SU-DHL-6 (cell line): ENCODE results near the gene CABCOCO1.

ENCODE experiments used
- H2AFZ ChIP-seq: fragments of 200-600 bp; sonication (generic); 2 replicates; pipeline ENCODE4 v1.6.1; 2014; ENCODE audit warnings: low read depth, mild to moderate bottlenecking, moderate library complexity, mixed read lengths, antibody characterized with exemption, low read length; ENCODE audit not compliant: severe bottlenecking
- H3F3A ChIP-seq: fragments of 200-600 bp; shearing (Covaris generic); 2 replicates; pipeline ENCODE4 v1.6.0; 2016; ENCODE audit warnings: antibody characterized with exemption, mild to moderate bottlenecking; ENCODE audit not compliant: insufficient read depth
- H3K27ac ChIP-seq: fragments of 200-600 bp; sonication (generic); 2 replicates; pipeline ENCODE4 v1.5.1; 2016; ENCODE audit warnings: low read depth, mild to moderate bottlenecking, low read length, moderate library complexity, mixed read lengths
- H3K27me3 ChIP-seq: fragments of 200-600 bp; sonication (generic), shearing (Covaris generic); 2 replicates; pipeline ENCODE4 v1.6.0; 2014; ENCODE audit warnings: mild to moderate bottlenecking, low read length
- H3K36me3 ChIP-seq: fragments of 200-600 bp; sonication (generic); 2 replicates; pipeline ENCODE4 v1.6.1; 2014; ENCODE audit warnings: mild to moderate bottlenecking, low read length, mixed read lengths
- H3K4me2 ChIP-seq: fragments of 300-600, 200-600 bp; shearing (Covaris generic), sonication (generic); 2 replicates; pipeline ENCODE4 v1.6.0; 2014; ENCODE audit warnings: low read length, low read depth, mild to moderate bottlenecking; ENCODE audit not compliant: poor library complexity, severe bottlenecking
- H3K4me3 ChIP-seq: fragments of 200-600 bp; sonication (generic); 2 replicates; pipeline ENCODE4 v1.5.1; 2014; ENCODE audit warnings: antibody characterized with exemption, low read length, mild to moderate bottlenecking, mixed read lengths; ENCODE audit not compliant: insufficient read depth, poor library complexity, severe bottlenecking
- H3K79me2 ChIP-seq: fragments of 200-600 bp; sonication (generic); 2 replicates; pipeline ENCODE4 v1.6.1; 2014; ENCODE audit warnings: mild to moderate bottlenecking, low read length, moderate library complexity; ENCODE audit not compliant: insufficient read depth
- H3K9ac ChIP-seq: fragments of 200-600 bp; sonication (generic); 2 replicates; pipeline ENCODE4 v1.7.0; 2014; ENCODE audit warnings: mild to moderate bottlenecking, low read length
- H3K9me2 ChIP-seq: fragments of 200-600 bp; sonication (generic); replicated peaks from 2 replicates; pipeline ENCODE4 v1.6.1; 2014; ENCODE audit warnings: low read length; ENCODE audit not compliant: insufficient read depth
- H3K9me3 ChIP-seq: fragments of 200-600 bp; sonication (generic); 2 replicates; pipeline ENCODE4 v1.6.1; 2014; ENCODE audit warnings: low read length, mixed read lengths; ENCODE audit not compliant: insufficient read depth
- H4K20me1 ChIP-seq: fragments of 200-600 bp; sonication (generic); 2 replicates; pipeline ENCODE4 v1.6.1; 2014; ENCODE audit warnings: low read depth, mild to moderate bottlenecking, antibody characterized with exemption, low read length, moderate library complexity, mixed read lengths
- EZH2phosphoT487 ChIP-seq: fragments of 200-600 bp; sonication (generic), shearing (Covaris generic); conservative IDR thresholded peaks from 2 replicates; pipeline ENCODE4 v1.6.1; 2018; ENCODE audit warnings: mild to moderate bottlenecking, antibody characterized with exemption, low read length, moderate library complexity, mixed read lengths
- TF ChIP-seq, protein P1 (sequence below): fragments of 200-600 bp; sonication (generic); IDR thresholded peaks from one replicate; pipeline ENCODE4 v1.5.1; 2017; ENCODE audit warnings: antibody characterized with exemption, mild to moderate bottlenecking, low read length, moderate library complexity; ENCODE audit not compliant: insufficient read depth, poor library complexity, severe bottlenecking

Gene CABCOCO1, protein sequence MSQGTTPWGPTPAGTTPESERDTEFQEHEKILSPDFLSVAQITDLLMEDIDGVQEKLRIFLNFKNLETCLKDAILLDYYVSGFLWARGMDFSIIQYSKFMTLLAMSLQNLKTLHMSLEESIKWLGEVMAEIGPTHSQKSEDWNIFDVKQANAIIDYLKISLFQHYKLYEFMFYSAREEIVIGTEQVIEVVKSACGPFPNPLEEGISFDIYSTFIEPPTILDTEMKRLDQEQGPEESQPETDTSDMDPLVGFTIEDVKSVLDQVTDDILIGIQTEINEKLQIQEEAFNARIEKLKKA

DNA sequence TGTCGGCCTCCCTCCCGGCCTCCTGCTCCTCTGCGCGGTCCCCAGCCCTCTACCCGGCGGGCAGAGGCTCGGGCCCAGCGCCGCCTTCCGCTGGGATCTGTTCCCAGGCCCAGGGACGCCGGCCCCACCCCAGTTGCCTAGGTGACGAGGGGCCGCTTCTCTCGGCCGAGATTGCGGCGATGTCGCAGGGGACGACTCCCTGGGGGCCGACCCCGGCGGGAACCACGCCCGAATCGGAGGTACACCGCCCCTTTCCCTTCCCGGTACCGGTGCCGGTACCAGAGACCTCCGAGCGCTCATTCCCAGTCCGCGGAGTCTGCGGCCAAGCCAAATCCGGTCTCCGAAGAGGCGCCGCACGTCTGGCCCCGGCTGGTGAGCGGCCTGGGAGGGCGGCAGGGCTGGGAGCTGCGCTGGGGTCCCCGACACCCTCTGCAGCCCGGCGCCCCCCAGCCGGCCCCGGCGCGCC is at the start of gene CABCOCO1:
CABCOCO1 (plus strand) TSS at position 136 of the 466 bp plus-strand sequence; CDS start at position 180, 44 bp downstream.
- Histone ChIP-seq H3K9me3 (no peaks in the 10 kb centered on the region), H3K27ac (no peak within 1 kb of the TSS), H3K36me3 (no peaks in the 10 kb centered on the region), H3K9ac (no peak within 1 kb of the TSS), H3K4me3 (no peak within 1 kb of the TSS), H3F3A (no peaks in the 10 kb centered on the region), H4K20me1 (no peaks in the 10 kb centered on the region), H2AFZ (no peak within 1 kb of the TSS), H3K4me2 (no peak within 1 kb of the TSS), H3K9me2 (no peaks in the 10 kb centered on the region), H3K27me3 (no peaks in the 10 kb centered on the region), H3K79me2 (no peaks in the 10 kb centered on the region)
- TF ChIP-seq, protein P1, sequence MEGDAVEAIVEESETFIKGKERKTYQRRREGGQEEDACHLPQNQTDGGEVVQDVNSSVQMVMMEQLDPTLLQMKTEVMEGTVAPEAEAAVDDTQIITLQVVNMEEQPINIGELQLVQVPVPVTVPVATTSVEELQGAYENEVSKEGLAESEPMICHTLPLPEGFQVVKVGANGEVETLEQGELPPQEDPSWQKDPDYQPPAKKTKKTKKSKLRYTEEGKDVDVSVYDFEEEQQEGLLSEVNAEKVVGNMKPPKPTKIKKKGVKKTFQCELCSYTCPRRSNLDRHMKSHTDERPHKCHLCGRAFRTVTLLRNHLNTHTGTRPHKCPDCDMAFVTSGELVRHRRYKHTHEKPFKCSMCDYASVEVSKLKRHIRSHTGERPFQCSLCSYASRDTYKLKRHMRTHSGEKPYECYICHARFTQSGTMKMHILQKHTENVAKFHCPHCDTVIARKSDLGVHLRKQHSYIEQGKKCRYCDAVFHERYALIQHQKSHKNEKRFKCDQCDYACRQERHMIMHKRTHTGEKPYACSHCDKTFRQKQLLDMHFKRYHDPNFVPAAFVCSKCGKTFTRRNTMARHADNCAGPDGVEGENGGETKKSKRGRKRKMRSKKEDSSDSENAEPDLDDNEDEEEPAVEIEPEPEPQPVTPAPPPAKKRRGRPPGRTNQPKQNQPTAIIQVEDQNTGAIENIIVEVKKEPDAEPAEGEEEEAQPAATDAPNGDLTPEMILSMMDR, result no peak
- no peak for TF ChIP-seq EZH2phosphoT487

DNA sequence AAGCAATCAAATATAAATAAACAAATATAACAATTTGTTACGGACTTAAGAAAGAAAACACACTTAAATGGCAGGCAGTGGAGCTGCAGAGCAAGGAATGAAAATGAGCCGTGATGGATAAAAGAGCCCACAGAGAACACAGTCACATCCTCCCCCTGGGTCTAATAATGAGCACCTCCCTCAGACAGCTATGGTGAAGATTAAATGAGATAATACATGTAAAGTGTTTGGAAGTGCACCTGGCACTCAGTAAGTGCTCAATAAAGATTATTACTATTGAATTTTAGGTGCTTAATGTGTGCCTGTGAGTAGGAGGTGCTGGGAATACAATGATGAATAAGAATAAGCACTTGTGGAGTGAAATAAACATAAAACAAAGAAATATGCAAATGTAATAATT is 49.1 kb upstream of the CABCOCO1 start:
- no peaks in the 10 kb centered on the region for H3K79me2 ChIP-seq

DNA sequence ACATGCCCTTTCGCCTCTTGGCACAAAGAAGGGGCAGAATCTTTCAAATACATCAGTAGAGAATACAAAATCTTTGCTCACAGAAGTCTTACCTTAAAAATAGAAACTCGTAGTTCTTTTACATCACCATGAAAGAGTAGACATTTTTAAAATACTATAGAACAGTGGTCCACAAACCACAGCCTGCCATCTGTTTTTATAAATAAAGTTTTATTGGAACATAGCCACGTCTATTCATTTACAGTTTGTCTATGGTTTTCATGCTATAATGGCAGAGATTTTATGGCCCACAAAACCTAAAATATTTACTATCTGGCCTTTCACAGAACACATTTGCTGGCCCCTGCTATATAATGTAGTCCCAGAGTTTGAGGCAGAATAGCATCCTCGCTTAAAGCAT is 46.1 kb upstream of the CABCOCO1 start:
- Histone ChIP-seq H3K36me3 (no peaks in the 10 kb centered on the region), H2AFZ (no peak overlapping the region), H3K4me2 (no peak overlapping the region), H3K9ac (no peak overlapping the region), H3K4me3 (no peak overlapping the region), H4K20me1 (no peaks in the 10 kb centered on the region), H3K27ac (no peak overlapping the region), H3K27me3 (no peaks in the 10 kb centered on the region), H3K9me3 (no peaks in the 10 kb centered on the region), H3K9me2 (no peaks in the 10 kb centered on the region), H3F3A (no peaks in the 10 kb centered on the region), H3K79me2 (no peaks in the 10 kb centered on the region)
- TF ChIP-seq, protein P1, result no peak
- no peak for TF ChIP-seq EZH2phosphoT487

More for the DNA sequence above, 49.1 kb upstream of the CABCOCO1 start:
- Histone ChIP-seq H3K36me3 (no peaks in the 10 kb centered on the region), H3K4me2 (no peak overlapping the region), H2AFZ (no peak overlapping the region), H3F3A (no peaks in the 10 kb centered on the region), H3K27ac (no peak overlapping the region), H4K20me1 (no peaks in the 10 kb centered on the region), H3K9me3 (no peaks in the 10 kb centered on the region), H3K4me3 (no peak overlapping the region), H3K27me3 (no peaks in the 10 kb centered on the region), H3K9ac (no peak overlapping the region), H3K9me2 (no peaks in the 10 kb centered on the region)
- no peak for TF ChIP-seq EZH2phosphoT487
- TF ChIP-seq, protein P1, result no peak
